ENCODE data around the gene EDC4. TPM values are rescaled to one million over a fixed set of nuclear protein-coding genes. Genes with fewer than 3 reads are reported as not detected.

The EDC4 gene
- total and polyA plus RNA-seq, 2 experiments from 2014 or later = 39.6 to 98.5 TPM

DNA sequence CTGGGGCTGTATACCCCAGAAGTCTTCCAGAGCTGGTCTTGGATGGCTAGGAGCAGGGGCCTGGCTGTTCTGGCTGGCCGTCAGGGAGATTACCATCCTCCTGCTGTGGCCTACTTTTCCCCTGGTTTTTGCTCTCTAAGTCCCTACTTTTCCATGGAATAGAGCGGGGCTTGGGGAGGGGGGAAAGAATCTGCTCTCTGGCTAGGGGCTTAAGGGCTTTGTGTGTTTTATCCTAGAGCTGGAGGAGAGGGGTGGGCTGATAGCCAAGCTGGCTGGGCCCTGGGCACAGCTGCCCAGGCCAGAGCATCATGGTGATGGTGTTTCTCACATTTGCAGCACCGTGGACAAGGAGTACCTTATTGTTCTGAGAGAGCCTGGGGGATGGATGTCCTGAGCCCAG is 15.5 kb downstream of the EDC4 start (continued):
- TF ChIP-seq EZH2phosphoT487 (IDR thresholded peaks at IDR 0.05; ENCODE audit: unreplicated experiment) = no peak
- no peak for TF ChIP-seq ZNF331 (CRISPR knock-in tag; IDR thresholded peaks at IDR 0.05; ENCODE audit: low read depth)
- TF ChIP-seq POLR2AphosphoS5 (IDR thresholded peaks at IDR 0.05; ENCODE audit: low read depth) = no peak
- TF ChIP-seq JUNB (IDR thresholded peaks at IDR 0.05; ENCODE audit: unreplicated experiment) = no peak
- TF ChIP-seq CREB1 (CRISPR knock-in tag; IDR thresholded peaks at IDR 0.05; ENCODE audit: low read depth) = no peak
- TF ChIP-seq NANOG (IDR thresholded peaks at IDR 0.05; ENCODE audit: borderline replicate concordance) = no peak
- no peak for TF ChIP-seq ETS1 (IDR thresholded peaks at IDR 0.05)

GRCh38 chr16:67892375-67892774 is 19.5 kb downstream of the EDC4 start:
- Histone ChIP-seq H3K4me3 (peak overlapping the region; percentile 48), H3K9me2 (ENCODE audit: insufficient read depth) (no peaks in the 10 kb centered on the region), H2AFZ (no peak overlapping the region), H3K27ac (ENCODE audit: low read depth) (peak overlapping the region; percentile 72), H3K4me2 (peak overlapping the region; percentile 71), H4K20me1 (replicated peaks; ENCODE audit: insufficient read depth) (peaks cover 8% of the 10 kb centered on the region), H3K27me3 (ENCODE audit: insufficient read depth) (no peaks in the 10 kb centered on the region), H3K36me3 (ENCODE audit: insufficient read depth) (no peaks in the 10 kb centered on the region), H3F3A (replicated peaks; ENCODE audit: low read depth) (peaks cover 8% of the 10 kb centered on the region; the same call in 1 of the 2 replicates), H3K4me1 (ENCODE audit: insufficient read depth) (peaks cover 14% of the 10 kb centered on the region), H3K79me2 (replicated peaks; ENCODE audit: insufficient read depth) (peaks cover 41% of the 10 kb centered on the region)
- DNase-seq (ENCODE audit: low spot score) = no peak
- no peak for ATAC-seq
- Mint-ChIP-seq H3K27ac (peak overlapping the region; percentile 95), H3K9me3 (no peaks in the 10 kb centered on the region), H3K27me3 (ENCODE audit: insufficient read depth, low read depth, poor library complexity) (peaks cover 4% of the 10 kb centered on the region), H3K36me3 (ENCODE audit: low read depth) (no peaks in the 10 kb centered on the region; the same call in 2 of the 3 replicates), H3K4me3 (peak overlapping the region; percentile 97), H3K4me1 (peaks cover 9% of the 10 kb centered on the region)
- TF ChIP-seq CTCF (conservative IDR thresholded peaks at IDR 0.05; ENCODE audit: low read depth in 2 of 2) (no peak), STAT1 (IDR thresholded peaks at IDR 0.05; ENCODE audit: unreplicated experiment) (no peak), JUNB (IDR thresholded peaks at IDR 0.05; ENCODE audit: unreplicated experiment) (no peak), EZH2 (IDR thresholded peaks at IDR 0.05; ENCODE audit: low read depth, unreplicated experiment) (no peak), ZNF331 (CRISPR knock-in tag; IDR thresholded peaks at IDR 0.05; ENCODE audit: low read depth) (no peak), EZH2phosphoT487 (IDR thresholded peaks at IDR 0.05; ENCODE audit: unreplicated experiment) (no peak), ZNF114 (CRISPR knock-in tag; IDR thresholded peaks at IDR 0.05) (no peak), CREB1 (CRISPR knock-in tag; IDR thresholded peaks at IDR 0.05; ENCODE audit: low read depth) (no peak), ETS1 (IDR thresholded peaks at IDR 0.05) (no peak), POLR2AphosphoS5 (IDR thresholded peaks at IDR 0.05; ENCODE audit: low read depth) (no peak), NANOG (IDR thresholded peaks at IDR 0.05; ENCODE audit: borderline replicate concordance) (no peak)
- TF ChIP-seq, protein P1, sequence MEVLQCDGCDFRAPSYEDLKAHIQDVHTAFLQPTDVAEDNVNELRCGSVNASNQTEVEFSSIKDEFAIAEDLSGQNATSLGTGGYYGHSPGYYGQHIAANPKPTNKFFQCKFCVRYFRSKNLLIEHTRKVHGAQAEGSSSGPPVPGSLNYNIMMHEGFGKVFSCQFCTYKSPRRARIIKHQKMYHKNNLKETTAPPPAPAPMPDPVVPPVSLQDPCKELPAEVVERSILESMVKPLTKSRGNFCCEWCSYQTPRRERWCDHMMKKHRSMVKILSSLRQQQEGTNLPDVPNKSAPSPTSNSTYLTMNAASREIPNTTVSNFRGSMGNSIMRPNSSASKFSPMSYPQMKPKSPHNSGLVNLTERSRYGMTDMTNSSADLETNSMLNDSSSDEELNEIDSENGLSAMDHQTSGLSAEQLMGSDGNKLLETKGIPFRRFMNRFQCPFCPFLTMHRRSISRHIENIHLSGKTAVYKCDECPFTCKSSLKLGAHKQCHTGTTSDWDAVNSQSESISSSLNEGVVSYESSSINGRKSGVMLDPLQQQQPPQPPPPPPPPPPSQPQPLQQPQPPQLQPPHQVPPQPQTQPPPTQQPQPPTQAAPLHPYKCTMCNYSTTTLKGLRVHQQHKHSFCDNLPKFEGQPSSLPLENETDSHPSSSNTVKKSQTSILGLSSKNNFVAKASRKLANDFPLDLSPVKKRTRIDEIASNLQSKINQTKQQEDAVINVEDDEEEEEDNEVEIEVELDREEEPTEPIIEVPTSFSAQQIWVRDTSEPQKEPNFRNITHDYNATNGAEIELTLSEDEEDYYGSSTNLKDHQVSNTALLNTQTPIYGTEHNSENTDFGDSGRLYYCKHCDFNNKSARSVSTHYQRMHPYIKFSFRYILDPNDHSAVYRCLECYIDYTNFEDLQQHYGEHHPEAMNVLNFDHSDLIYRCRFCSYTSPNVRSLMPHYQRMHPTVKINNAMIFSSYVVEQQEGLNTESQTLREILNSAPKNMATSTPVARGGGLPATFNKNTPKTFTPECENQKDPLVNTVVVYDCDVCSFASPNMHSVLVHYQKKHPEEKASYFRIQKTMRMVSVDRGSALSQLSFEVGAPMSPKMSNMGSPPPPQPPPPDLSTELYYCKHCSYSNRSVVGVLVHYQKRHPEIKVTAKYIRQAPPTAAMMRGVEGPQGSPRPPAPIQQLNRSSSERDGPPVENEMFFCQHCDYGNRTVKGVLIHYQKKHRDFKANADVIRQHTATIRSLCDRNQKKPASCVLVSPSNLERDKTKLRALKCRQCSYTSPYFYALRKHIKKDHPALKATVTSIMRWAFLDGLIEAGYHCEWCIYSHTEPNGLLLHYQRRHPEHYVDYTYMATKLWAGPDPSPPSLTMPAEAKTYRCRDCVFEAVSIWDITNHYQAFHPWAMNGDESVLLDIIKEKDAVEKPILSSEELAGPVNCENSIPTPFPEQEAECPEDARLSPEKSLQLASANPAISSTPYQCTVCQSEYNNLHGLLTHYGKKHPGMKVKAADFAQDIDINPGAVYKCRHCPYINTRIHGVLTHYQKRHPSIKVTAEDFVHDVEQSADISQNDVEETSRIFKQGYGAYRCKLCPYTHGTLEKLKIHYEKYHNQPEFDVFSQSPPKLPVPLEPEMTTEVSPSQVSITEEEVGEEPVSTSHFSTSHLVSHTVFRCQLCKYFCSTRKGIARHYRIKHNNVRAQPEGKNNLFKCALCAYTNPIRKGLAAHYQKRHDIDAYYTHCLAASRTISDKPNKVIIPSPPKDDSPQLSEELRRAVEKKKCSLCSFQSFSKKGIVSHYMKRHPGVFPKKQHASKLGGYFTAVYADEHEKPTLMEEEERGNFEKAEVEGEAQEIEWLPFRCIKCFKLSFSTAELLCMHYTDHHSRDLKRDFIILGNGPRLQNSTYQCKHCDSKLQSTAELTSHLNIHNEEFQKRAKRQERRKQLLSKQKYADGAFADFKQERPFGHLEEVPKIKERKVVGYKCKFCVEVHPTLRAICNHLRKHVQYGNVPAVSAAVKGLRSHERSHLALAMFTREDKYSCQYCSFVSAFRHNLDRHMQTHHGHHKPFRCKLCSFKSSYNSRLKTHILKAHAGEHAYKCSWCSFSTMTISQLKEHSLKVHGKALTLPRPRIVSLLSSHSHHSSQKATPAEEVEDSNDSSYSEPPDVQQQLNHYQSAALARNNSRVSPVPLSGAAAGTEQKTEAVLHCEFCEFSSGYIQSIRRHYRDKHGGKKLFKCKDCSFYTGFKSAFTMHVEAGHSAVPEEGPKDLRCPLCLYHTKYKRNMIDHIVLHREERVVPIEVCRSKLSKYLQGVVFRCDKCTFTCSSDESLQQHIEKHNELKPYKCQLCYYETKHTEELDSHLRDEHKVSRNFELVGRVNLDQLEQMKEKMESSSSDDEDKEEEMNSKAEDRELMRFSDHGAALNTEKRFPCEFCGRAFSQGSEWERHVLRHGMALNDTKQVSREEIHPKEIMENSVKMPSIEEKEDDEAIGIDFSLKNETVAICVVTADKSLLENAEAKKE (CRISPR knock-in tag; IDR thresholded peaks at IDR 0.05) = no peak

All from GM23338 (cell line).